ENCODE measurements around the gene CASZ1.

CASZ1 gene

GRCh38 chr1:10724052-10724494, 72.4 kb downstream of the CASZ1 start:
- peak; percentile 97 for DNase-seq

- no peak for DNase-seq
These were observed 73.1 kb downstream of the CASZ1 start for GRCh38 chr1:10723317-10723716.

GRCh38 chr1:10722803-10723202, 73.6 kb downstream of the CASZ1 start:
- DNase-seq, result no peak

GRCh38 chr1:10721381-10722321, 74.8 kb downstream of the CASZ1 start:
- DNase-seq, result no peak

- DNase-seq, result no peak
These were observed 75.8 kb downstream of the CASZ1 start for GRCh38 chr1:10720635-10721034.

- DNase-seq, result no peak
These were observed 78.4 kb downstream of the CASZ1 start for GRCh38 chr1:10718083-10718415.

- no peak for DNase-seq
These were observed 79.0 kb downstream of the CASZ1 start for GRCh38 chr1:10717296-10718082.

GRCh38 chr1:10716840-10717239, 79.6 kb downstream of the CASZ1 start:
- DNase-seq, result no peak

GRCh38 chr1:10714337-10715114, 81.9 kb downstream of the CASZ1 start:
- no peak for DNase-seq

- no peak for DNase-seq
These were observed 82.8 kb downstream of the CASZ1 start for GRCh38 chr1:10713614-10714013.

- no peak for DNase-seq
These were observed 83.7 kb downstream of the CASZ1 start for GRCh38 chr1:10712568-10713362.

GRCh38 chr1:10710489-10710888, 86.0 kb downstream of the CASZ1 start:
- DNase-seq, result peak; percentile 90

- no peak for DNase-seq
These were observed 86.8 kb downstream of the CASZ1 start for GRCh38 chr1:10709646-10710045.

- no peak for DNase-seq
These were observed 87.3 kb downstream of the CASZ1 start for GRCh38 chr1:10709165-10709564.

- DNase-seq, result no peak
These were observed 87.7 kb downstream of the CASZ1 start for GRCh38 chr1:10708757-10709156.

- no peak for DNase-seq
These were observed 89.2 kb downstream of the CASZ1 start for GRCh38 chr1:10707208-10707607.

GRCh38 chr1:10706376-10706913, 90.0 kb downstream of the CASZ1 start:
- DNase-seq, result no peak

GRCh38 chr1:10705953-10706352, 90.5 kb downstream of the CASZ1 start:
- DNase-seq, result no peak

GRCh38 chr1:10704368-10704882, 92.0 kb downstream of the CASZ1 start:
- no peak for DNase-seq

- DNase-seq, result no peak
These were observed 92.7 kb downstream of the CASZ1 start for GRCh38 chr1:10703702-10704101.

GRCh38 chr1:10701145-10701544, 95.3 kb downstream of the CASZ1 start:
- DNase-seq, result peak; percentile 79

- DNase-seq, result no peak
These were observed 97.0 kb downstream of the CASZ1 start for GRCh38 chr1:10699470-10699835.
